ENCODE measurements around the gene RBM23. TPM values are rescaled to one million over a fixed set of nuclear protein-coding genes. Genes with fewer than 3 reads are reported as not detected.
A peak's percentile ranks its signal among the peaks of the same experiment; 100 is the strongest.
"Not testable (repeated sequence)": the region's sequence is repeated elsewhere in the genome, so short reads cannot be mapped to it uniquely, and the experiment has no call there.

The RBM23 gene
- total RNA-seq, 2 experiments from 2014 or later, result 87.9 to 111 TPM

GRCh38 chr14:22852940-22853767, 65.8 kb downstream of the RBM23 start:
- POLR2A ChIA-PET, result interaction anchor here (1.3 to 4.3 kb wide), 6 partner anchors 15 to 296 kb away, joined by 4 to 23 read pairs (median 12); partner anchors contain the start of genes LRP10 and RBM23
- Histone ChIP-seq H3K27me3 (ENCODE audit: control insufficient read depth in 1 of 2, insufficient read depth in 2 of 2, low read length in 2 of 2) (no peaks in the 10 kb centered on the region), H3K4me3 (ENCODE audit: low read length) (peak overlapping the region; percentile 69), H3K36me3 (ENCODE audit: insufficient read depth, low read length) (no peaks in the 10 kb centered on the region), H3K9me3 (ENCODE audit: control insufficient read depth in 1 of 2, insufficient read depth in 1 of 2, low read length in 2 of 2) (no peaks in the 10 kb centered on the region), H3K4me1 (ENCODE audit: insufficient read depth, low read length) (peaks cover 18% of the 10 kb centered on the region), H3K27ac (ENCODE audit: low read depth in 1 of 2, low read length in 2 of 2) (no peak overlapping the region)
- DNase-seq, result peak; percentile 81 to 96 (median 90)
- intact Hi-C loops (cut with DNase I, micrococcal nuclease), result loop anchor here (1.0 to 10.0 kb wide), 7 partner anchors 30 to 988 kb away; no protein-coding TSS in a partner anchor
- Mint-ChIP-seq H3K4me1 (ENCODE audit: low read depth) (peaks cover 27% of the 10 kb centered on the region), H3K4me3 (peak overlapping the region; percentile 83), H3K27ac (peak overlapping the region; percentile 61), H3K9me3 (no peaks in the 10 kb centered on the region), H3K27me3 (peaks cover 5% of the 10 kb centered on the region), H3K36me3 (ENCODE audit: low read depth) (no peaks in the 10 kb centered on the region)
- peak; percentile 91 for ATAC-seq (ENCODE audit: poor library complexity)
- CTCF ChIA-PET, result interaction anchor here (0.6 to 6.7 kb wide), 26 partner anchors 10 to 302 kb away, joined by 3 to 67 read pairs (median 4); partner anchors contain the start of genes LRP10, MRPL52 and OXA1L
- TF ChIP-seq CTCF (IDR thresholded peaks at IDR 0.05), result peak; percentile 99

- ChIA-PET POLR2A (interaction anchor here (1.3 to 4.3 kb wide), 5 partner anchors 15 to 296 kb away, joined by 4 to 23 read pairs (median 11); partner anchors contain the start of gene RBM23), CTCF (interaction anchor here (0.6 to 6.7 kb wide), 23 partner anchors 10 to 302 kb away, joined by 3 to 67 read pairs (median 4); partner anchors contain the start of genes LRP10, MRPL52 and OXA1L)
- Histone ChIP-seq H3K27ac (ENCODE audit: low read depth in 1 of 2, low read length in 2 of 2) (no peak overlapping the region), H3K4me1 (ENCODE audit: insufficient read depth, low read length) (peaks cover 16% of the 10 kb centered on the region), H3K27me3 (ENCODE audit: control insufficient read depth in 1 of 2, insufficient read depth in 2 of 2, low read length in 2 of 2) (no peaks in the 10 kb centered on the region), H3K36me3 (ENCODE audit: insufficient read depth, low read length) (no peaks in the 10 kb centered on the region), H3K4me3 (ENCODE audit: low read length) (no peak overlapping the region), H3K9me3 (ENCODE audit: control insufficient read depth in 1 of 2, insufficient read depth in 1 of 2, low read length in 2 of 2) (no peaks in the 10 kb centered on the region)
- intact Hi-C loops (cut with DNase I, micrococcal nuclease), result loop anchor here (5.0 to 10.0 kb wide), 2 partner anchors 195 to 988 kb away; no protein-coding TSS in a partner anchor
- peaks cover 11% of the 10 kb centered on the region for H3K27me3 Mint-ChIP-seq
- H3K4me3 Mint-ChIP-seq, result no peak overlapping the region
- peaks cover 23% of the 10 kb centered on the region for H3K4me1 Mint-ChIP-seq (ENCODE audit: low read depth)
- ATAC-seq (ENCODE audit: poor library complexity) (no peak), DNase-seq (no peak)
- no peaks in the 10 kb centered on the region for H3K9me3 Mint-ChIP-seq
- H3K27ac Mint-ChIP-seq, result no peak overlapping the region
- H3K36me3 Mint-ChIP-seq (ENCODE audit: low read depth), result no peaks in the 10 kb centered on the region
- TF ChIP-seq CTCF (IDR thresholded peaks at IDR 0.05), result no peak
Observed at GRCh38 chr14:22852599-22852939, 66.4 kb downstream of the RBM23 start.

GRCh38 chr14:22852178-22852577, 66.8 kb downstream of the RBM23 start:
- not testable (repeated sequence) for H3K27ac ChIP-seq (ENCODE audit: low read depth in 1 of 2, low read length in 2 of 2); H3K36me3 Mint-ChIP-seq (ENCODE audit: low read depth); H3K9me3 ChIP-seq (ENCODE audit: control insufficient read depth in 1 of 2, insufficient read depth in 1 of 2, low read length in 2 of 2); DNase-seq; H3K36me3 ChIP-seq (ENCODE audit: insufficient read depth, low read length); H3K9me3 Mint-ChIP-seq; H3K4me3 Mint-ChIP-seq; H3K4me3 ChIP-seq (ENCODE audit: low read length); H3K27ac Mint-ChIP-seq; ATAC-seq (ENCODE audit: poor library complexity); H3K27me3 ChIP-seq (ENCODE audit: control insufficient read depth in 1 of 2, insufficient read depth in 2 of 2, low read length in 2 of 2)
- peaks cover 16% of the 10 kb centered on the region for H3K4me1 ChIP-seq (ENCODE audit: insufficient read depth, low read length)
- Mint-ChIP-seq H3K27me3 (peaks cover 12% of the 10 kb centered on the region), H3K4me1 (ENCODE audit: low read depth) (peaks cover 19% of the 10 kb centered on the region)
- intact Hi-C loops (cut with DNase I, micrococcal nuclease), result loop anchor here (5.0 to 10.0 kb wide), 2 partner anchors 195 to 987 kb away; no protein-coding TSS in a partner anchor
- ChIA-PET POLR2A (interaction anchor here (1.4 to 4.3 kb wide), 4 partner anchors 14 to 295 kb away, joined by 6 to 23 read pairs (median 12); no protein-coding TSS in a partner anchor), CTCF (interaction anchor here (0.7 to 6.7 kb wide), 17 partner anchors 11 to 296 kb away, joined by 3 to 67 read pairs (median 7); partner anchors contain the start of genes LRP10 and MRPL52)
